GM18499 (cell line): Measurements from ENCODE around the gene CCDC85C.

Experiments used
- ATAC-seq: cut with Tn5 transposase; IDR thresholded peaks from one replicate; pipeline ENCODE4 v1.9.1; 2021; ENCODE audit warnings: moderate number of reproducible peaks; ENCODE audit not compliant: insufficient read depth, unreplicated experiment

CCDC85C gene

GRCh38 chr14:99544991-99545390 lies 59.0 kb downstream of the CCDC85C start:
- no peak for ATAC-seq

DNA sequence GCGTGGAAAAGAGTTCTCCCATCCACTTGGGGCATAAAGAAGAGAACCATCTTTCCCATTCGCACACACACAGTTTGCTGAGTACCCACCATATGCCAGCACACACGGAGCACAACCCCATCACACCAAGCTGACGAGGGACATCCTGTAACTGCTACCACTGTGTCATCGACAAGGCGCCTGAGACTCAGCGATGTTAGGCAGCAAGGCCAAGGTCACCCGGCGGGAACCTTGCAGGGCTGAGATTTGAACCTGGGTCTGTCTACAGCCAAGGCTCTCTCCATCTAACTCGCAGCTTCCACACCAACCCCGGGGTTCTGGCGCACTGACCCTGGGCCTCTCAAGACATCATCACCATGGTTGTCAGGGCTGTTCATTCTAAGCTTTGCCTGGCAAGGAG lies 60.0 kb downstream of the CCDC85C start:
- ATAC-seq, result no peak

- ATAC-seq, result no peak
Measured at GRCh38 chr14:99543370-99543769, 60.6 kb downstream of the CCDC85C start.

GRCh38 chr14:99542566-99542965 lies 61.4 kb downstream of the CCDC85C start:
- ATAC-seq, result no peak

DNA sequence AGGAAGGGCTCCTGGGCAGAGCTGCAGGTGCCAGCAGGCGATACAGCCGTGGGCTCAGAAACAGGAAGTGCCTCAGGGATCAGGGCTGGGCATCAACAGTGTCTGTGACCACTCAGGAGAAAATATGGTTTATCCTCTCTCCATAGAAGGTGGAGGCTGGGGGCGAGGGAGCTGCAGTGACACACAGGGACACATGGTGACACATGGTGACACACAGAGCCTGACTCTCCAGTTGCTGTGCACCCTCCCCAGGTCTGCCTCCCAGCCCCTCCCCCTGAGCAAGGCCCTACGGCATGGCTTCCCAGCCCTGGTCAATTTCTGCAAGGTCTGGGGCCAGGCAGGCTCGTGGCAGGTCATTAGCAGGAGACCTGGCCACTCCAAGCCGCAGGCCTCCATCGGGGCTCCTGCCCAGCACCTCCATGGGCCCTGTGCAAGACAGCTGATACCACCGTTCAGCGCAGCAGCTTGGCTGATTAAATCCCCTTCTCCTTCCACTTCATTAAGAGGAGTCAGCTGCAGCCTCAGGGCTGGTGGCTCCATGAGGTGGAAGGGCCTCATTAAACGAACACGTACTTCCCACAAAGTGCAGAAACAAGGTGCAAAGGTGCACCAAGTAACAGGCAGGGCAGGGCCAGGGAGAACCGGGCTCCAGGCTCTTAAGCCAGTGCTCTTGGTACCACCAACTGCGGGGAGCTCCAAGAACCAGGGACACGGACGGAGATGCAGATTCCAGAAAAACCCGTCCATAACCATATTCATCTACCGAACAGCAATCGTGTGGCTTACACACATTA lies 62.1 kb downstream of the CCDC85C start:
- ATAC-seq, result no peak

DNA sequence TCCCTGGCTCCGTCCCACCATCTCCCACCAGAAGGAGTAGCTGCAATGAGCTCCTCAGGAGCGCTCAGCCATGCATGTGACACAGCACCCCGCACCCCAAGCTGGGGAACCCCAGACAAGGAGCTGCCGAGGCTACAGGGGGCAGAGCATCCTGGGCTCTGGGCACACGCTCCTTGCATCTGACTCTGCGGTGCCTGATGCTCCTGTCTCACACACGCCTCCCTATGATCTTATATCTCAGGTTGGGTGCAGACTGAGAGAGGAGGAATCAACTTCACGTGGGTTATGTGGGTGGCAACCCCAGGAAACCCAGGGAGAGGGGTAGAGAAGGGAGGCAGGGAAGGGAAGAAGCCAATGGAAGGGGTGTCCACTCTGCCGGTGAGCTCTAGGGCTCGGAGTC lies 62.8 kb downstream of the CCDC85C start:
- no peak for ATAC-seq

GRCh38 chr14:99540196-99541032 lies 63.6 kb downstream of the CCDC85C start:
- no peak for ATAC-seq

DNA sequence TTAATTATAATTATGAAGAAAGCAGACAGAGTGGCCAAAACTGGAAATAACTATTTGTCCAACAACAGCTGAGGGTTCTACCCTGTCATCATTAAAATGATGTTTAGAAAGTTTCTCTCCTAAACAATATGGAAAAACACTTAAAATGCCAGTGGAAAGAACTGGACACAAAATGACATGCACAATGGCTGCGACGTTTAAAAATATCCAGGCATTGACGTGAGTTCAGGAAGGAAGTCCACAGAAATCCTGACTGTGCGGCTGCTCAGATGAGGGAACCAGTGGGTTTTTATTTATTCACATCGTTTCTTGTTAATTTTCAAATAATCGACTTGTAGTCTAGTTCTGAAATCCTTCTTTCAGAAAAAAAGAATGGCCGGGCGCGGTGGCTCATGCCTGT lies 64.5 kb downstream of the CCDC85C start:
- no peak for ATAC-seq

GRCh38 chr14:99538733-99539132 lies 65.3 kb downstream of the CCDC85C start:
- ATAC-seq, result no peak

GRCh38 chr14:99538275-99538674 lies 65.7 kb downstream of the CCDC85C start:
- no peak for ATAC-seq

DNA sequence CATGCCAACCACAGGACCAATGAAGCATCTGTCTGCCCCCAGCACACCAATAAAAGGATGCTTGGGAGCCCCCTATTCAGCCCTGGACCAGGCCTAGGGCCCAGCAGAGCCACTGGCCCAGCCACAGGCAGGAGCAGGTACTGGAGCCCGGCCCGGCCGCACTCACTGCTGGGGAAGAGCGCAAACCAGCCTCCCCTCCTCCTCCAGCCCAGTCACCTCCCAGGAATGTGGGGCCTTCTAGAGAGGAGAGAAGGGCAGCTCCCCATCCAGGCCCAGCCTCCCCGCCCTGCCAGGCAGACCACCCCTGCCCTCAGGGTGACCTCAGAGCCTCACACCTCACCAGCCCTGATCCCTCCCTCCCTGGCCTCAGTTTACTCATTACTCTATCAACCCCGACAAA lies 66.6 kb downstream of the CCDC85C start:
- no peak for ATAC-seq

- no peak for ATAC-seq
Measured at GRCh38 chr14:99535908-99536778, 67.9 kb downstream of the CCDC85C start.

DNA sequence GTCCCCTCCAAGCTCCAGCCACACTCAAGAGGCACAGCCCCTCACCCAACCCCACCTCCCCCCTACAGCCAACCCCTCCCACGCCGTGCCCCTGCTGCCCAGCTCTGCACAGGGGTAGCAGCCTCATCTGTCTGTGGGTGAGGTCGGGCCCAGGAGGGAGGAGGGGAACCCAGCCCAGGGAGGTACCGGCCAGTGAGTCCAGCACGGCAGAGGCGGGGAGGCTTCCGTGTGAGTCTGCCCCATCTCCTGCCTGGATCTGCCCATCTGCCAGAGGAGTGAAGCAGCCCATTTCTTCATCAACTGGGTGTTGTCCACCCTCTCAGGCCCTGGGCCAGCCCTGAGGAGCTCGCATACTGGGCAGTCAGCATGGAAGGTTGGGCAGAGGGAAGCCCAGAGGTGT lies 68.6 kb downstream of the CCDC85C start:
- ATAC-seq, result no peak

DNA sequence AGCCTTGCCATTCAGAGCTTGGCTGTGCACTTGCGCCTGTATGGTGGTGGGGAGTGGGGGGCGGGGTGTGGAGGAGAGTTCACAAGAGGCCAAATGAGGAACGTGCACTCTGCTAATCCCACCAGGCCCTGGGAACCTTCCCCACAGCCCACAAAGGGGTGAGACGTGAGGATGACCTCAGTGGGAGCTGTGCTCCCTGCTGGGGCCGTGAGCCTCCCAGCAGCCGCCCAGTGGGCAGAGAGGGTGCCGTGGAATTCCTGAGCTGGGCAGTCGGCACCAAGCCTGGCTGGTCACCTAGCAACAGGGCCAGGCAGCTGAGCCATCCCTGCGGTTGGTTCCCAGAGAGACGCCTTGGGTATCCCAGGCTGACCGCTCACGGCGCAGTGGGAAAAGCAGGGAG lies 69.1 kb downstream of the CCDC85C start:
- no peak for ATAC-seq

DNA sequence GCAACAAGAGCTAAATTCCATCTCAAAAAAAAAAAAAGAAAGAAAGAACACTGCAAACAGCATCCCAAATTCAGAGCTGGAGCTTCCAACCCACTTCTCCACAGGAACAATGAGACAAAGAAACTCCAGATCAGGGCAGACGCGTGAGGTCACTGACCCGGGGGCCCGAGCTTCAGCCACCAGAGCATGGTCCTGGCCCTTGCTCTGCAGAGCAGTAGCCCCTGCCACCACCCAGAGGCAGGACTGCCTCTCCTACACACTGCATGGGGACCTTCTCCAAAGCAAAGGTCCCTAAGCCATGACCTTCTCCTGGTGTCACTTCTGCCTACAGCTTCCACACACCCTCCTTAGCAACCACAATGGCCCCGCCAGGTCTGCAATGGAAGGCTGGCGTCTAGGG lies 69.7 kb downstream of the CCDC85C start:
- ATAC-seq, result no peak

GRCh38 chr14:99532310-99532709 lies 71.7 kb downstream of the CCDC85C start:
- ATAC-seq, result no peak

GRCh38 chr14:99531251-99532096 lies 72.5 kb downstream of the CCDC85C start:
- no peak for ATAC-seq

GRCh38 chr14:99530407-99531155 lies 73.4 kb downstream of the CCDC85C start:
- no peak for ATAC-seq

GRCh38 chr14:99529899-99530298 lies 74.1 kb downstream of the CCDC85C start:
- ATAC-seq, result no peak
